Measurements from ENCODE around the gene CASP9.
A peak's percentile ranks its signal among the peaks of the same experiment; 100 is the strongest.
"Not testable (repeated sequence)": the region's sequence is repeated elsewhere in the genome, so short reads cannot be mapped to it uniquely, and the experiment has no call there.

CASP9 gene

DNA sequence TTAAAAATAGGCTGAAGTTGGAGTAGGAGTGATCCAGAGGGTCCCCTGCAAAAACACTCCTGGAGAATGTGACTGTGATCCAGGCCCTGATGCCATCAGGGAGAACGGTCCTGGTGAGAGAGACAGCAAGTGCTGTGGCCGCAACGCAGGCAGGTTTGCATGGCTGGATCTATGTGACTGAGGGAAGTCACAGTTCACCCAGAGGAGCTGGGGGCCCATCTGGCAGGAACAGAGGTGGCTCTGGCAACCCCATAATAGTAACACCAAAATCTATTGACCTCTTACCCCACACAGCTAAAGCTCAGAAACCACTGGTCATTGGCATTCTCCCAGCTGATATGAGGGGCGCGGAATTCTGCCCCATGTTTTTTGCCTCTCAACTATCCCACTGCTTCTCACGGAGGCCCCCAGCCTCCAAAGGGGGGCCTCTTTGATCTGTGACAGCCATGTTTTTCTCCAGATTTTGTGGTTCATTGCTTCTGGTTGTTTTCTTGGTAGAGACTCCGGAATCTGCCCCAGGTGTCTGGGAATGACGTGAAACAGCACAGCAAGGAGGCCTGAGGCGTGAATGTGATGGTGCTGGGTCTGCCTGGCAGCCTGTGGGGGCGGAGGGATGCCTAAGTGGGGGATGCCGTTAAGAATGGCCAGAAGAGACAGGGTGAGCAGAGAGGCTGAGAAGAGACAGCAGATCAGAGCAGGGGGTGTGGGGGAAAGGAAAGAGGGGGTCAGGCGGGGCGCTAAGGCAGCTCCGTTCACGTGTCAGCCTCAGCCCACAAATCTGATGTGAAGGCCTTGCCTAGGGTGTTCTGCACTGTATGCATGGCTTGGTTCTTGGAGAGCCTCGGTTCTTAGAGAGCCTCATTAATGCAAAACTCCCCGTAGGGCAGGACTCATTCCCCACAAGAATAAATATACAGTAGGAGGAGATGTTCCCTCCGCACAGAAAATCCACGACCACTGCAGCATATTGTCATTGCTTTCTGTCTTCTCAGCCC, 23.5 kb downstream of the CASP9 start:
- DNase-seq (ENCODE audit: low read depth): no peak

DNA sequence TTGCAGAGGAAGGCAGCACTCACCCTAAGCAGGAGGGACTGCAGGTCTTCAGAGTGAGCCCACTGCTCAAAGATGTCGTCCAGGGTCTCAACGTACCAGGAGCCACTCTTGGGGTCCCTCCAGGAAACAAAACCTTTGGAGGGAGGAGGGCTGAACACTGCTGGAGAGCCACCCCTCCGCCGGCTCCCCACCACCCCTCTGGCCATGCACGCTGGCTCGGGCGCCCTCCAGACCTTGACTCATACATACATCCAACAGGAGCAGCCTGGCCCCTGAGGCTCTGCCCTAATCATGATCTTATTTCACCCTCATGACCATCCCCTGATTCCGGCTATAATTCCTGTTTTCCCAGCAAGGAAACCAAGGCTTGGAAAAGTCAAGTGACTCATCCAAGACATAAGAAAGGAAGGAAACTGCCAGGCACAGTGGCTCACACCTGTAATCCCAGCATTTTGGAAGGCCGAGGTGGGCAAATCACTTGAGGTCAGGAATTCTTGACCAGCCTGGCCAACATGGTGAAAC, 30.1 kb downstream of the CASP9 start:
- DNase-seq (ENCODE audit: low read depth): no peak

DNA sequence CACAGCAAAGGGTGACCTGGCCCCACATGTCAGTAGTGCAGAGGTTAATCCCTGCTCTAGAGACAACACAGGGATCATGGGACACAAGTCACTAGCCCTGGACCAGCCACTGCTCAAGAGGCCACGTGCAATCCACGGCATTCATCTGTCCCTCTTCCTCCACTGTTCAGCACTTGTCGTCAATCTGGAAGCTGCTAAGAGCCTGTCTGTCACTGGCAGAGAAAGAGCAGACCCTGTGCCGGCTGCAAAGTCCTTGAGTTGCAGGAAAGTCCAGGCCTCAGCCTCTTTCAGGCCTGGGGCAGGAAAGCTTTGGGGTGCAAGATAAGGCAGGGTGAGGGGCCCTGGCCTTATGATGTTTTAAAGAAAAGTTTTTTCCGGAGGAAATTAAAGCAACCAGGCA, 31.4 kb downstream of the CASP9 start:
- DNase-seq (ENCODE audit: low read depth): no peak

DNA sequence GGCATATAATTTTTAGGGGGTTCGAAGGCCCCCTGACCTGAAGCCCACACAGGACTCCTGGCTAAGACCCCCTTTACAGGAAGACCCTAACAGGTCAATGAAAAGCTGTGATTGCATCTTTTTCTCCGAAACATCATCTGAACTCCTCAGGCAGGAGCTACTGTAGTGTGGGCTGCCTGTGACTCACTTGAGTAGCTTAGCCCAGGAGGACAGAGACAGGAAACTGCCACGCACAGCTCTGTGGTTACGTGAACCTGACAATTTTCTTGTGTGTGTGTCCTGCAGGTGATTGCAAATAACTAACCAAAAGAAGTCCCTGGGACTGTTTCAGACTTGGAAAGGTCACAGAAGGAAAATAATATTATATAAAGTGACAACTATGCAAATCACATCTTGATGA, 33.0 kb downstream of the CASP9 start:
- peak; percentile 54 for DNase-seq (ENCODE audit: low read depth)

DNA sequence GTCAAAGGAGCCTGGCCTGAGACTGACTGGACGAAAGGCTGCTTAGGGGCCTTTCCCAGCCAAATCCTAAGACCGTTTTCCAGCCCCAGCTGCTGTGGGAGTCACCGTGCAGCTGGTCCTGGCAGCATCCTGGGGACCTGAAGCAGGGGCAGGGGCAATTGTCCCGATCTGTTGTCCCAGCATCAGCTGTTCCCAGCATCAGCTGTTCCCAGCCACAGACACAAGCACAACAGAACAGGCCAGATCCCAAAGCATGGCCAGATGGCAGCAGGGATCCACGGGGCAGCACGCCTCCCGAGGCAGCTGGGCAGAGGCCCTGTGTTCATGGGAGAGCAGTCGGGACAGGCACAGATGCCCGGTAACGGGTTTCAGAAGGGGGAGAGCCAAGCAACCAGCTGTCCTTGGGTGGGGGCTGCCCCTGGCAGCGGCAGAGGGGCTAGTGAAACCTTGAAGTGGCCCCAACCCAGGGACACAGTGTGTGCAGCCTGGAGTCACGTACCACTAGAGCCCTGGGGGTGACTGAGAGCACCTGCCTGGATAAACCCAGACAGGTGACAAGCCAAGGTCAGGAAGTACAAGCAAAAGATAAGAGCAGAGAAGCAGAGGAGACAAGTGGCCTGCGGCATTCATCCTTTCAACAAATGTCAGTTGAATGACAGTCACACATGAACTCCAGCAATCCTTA, 34.8 kb downstream of the CASP9 start:
- DNase-seq (ENCODE audit: low read depth): no peak

DNA sequence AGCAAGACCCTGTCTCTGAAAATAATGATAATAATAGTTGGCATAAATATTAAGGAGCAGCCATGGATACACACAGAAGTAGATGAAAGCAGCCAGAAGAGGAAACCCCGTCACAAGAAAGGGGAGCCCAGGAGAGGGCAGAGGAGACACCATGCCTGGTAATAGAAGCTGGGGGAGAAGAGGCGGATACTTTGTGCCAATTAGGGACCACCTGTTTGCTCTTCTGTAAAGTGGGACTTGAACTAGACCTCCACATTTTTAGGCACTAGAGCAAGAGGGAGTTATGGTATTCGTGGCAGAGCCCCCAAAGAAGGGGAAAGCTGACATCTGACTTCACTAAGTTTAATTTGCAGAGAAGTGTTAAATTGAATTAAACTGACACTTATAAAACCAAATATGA, 35.6 kb downstream of the CASP9 start:
- no peak for DNase-seq (ENCODE audit: low read depth)

DNA sequence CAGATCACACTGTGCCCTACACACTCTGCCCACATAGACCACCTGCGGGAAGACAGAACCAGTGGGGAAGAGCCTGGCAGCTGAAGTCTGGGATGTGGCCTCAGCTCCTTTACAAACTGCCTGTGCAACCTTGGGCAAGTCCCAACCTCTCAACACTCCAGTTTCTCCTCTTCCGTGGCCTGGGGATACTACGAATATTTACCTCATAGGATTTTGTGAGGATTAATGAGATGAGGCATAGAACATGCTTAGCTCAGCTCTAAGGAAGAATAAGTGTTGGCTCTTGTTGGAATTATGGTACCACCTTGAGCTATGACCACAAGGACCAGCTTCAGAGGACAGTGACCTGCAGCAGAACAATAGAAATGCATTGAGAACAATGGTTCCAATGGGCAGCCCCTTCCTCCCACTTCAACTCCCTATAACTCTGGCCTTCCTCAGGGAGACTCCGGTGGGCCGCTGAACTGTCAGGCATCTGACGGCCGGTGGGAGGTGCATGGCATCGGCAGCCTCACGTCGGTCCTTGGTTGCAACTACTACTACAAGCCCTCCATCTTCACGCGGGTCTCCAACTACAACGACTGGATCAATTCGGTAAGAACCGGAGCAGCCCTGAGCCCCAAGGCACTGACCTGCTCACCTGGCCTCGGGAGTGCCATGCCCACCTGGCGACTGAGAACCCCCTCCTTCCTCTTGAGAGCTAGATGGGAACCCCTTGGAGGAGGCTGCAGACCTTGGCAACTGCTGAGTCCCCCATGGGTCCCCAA, 37.0 kb downstream of the CASP9 start:
- DNase-seq (ENCODE audit: low read depth): not testable (repeated sequence)

DNA sequence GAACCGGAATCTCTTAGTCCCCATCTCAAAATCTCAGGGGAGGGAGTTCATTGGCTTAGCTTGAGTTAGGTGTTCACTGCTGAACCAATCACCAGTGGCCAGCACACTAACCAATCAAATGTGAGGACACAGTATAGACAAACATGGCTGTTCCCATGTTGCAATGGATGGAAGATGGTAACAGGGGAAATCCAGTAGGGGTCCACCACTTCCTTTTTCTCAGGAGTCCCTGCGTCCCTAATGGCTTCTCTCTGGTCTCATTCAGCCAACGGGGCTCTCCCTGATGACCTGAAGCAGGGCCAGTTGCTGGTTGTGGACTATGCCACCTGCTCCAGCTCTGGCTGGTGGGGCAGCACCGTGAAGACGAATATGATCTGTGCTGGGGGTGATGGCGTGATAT, 38.4 kb downstream of the CASP9 start:
- DNase-seq (ENCODE audit: low read depth): no peak

DNA sequence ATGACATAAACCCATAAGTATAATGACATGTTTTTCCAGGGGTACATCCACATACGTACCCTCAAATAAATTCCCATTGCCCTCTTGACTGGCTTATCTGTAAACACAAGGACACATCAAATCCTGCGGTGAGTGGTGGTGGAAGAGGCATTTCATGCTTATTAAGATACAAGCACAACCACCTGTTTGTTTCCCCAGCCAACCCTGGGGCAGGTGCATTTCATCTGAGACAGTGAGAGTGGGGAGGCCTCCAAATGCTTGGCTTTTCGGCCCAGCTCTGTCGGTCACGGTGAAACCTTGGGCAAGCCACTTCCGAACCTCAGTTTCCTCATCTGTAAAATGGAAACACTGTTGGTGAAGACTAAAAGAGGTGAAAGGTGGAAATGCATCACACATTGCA, 39.6 kb downstream of the CASP9 start:
- DNase-seq (ENCODE audit: low read depth): not testable (repeated sequence)

DNA sequence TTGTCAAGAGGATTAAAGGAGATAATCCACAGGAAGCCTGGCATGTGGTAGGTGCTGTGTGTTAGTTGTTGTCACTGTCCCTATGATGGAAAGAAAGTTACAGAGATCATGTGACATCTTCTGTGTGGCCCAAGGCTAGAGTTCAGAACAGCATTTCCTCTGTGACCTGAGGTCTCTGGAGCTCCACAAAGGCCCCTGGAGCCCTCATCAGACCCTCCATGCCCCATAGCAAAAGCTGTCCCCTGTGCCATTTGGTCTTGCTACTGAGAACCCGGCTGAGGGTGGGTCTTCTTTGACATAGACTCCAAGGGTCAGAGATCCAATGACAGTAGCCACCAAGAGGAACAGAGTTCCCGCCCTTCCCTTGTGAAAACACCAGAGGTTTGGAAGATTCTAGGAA, 40.0 kb downstream of the CASP9 start:
- no peak for DNase-seq (ENCODE audit: low read depth)

DNA sequence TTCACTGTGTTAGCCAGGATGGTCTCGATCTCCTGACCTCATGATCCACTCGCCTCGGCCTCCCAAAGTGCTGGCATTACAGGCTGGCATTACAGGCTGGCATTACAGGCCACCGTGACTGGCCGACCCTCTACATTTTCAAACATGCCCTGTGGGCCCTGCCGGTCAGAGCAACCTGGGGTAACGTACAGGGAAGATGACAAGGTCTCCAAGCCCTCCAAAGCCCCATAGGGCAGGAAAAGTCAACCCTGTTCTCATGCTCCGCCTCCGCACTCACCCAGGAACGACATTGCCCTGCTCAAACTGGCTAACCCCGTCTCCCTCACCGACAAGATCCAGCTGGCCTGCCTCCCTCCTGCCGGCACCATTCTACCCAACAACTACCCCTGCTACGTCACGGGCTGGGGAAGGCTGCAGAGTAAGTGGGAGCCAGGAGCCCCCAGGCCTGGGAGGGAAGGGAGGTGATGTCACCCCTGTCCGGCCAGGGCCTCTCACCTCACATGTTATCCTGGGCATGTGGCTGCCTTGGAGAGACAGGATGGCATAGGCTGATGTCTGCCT, 41.0 kb downstream of the CASP9 start:
- DNase-seq (ENCODE audit: low read depth): not testable (repeated sequence)

DNA sequence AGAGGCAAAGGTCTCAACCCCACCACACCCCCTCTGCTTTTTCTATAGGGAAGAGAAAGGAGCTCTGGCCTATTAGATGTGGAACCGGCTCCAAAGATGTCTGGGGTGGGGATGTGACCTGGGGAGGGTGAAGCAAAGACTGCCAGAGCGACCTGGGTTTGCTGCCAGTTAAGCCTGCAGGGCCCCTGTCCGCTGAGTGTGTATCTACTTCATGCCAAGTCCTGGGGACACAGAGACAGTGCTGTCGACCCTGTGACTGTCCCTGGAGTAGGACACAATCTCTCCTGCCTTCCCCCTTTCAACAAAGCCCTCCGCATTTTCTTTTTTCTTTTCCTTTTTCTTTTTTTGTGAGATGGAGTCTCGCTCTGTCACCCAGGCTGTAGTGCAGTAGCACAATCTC, 41.6 kb downstream of the CASP9 start:
- DNase-seq (ENCODE audit: low read depth): not testable (repeated sequence)

DNA sequence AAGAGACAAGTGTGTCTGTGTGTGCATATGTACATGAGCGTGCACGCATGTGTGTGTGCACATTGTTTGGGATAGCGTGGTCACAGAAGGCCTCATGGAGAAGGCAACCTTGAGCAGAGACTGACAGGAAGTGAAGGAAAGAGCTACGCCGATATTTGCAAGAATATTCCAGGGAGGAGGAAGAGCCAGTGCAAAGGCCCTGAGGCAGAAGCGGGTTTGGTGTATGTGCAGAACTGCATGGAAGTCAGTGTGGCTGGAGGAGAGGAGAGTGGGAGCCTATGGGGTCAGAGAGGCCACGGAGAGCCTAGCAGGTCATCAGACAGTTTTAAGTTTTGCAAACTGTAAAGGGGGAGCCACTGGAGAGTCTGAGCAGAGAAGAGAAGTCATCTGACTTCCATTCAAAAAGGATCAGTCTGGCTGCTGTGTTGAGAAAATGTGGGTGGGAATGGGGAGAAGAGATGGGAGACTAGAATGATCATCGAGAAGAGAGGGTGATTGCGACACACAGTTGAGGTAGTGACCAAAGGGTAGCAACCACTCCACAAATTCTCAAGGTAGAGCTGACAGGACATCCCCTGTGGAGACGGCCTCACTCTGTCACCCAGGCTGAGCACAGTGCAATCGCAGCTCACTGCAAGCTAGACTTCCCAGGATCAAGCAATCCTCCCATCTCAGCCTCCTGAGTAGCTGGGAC, 44.2 kb downstream of the CASP9 start:
- no peak for DNase-seq (ENCODE audit: low read depth)

DNA sequence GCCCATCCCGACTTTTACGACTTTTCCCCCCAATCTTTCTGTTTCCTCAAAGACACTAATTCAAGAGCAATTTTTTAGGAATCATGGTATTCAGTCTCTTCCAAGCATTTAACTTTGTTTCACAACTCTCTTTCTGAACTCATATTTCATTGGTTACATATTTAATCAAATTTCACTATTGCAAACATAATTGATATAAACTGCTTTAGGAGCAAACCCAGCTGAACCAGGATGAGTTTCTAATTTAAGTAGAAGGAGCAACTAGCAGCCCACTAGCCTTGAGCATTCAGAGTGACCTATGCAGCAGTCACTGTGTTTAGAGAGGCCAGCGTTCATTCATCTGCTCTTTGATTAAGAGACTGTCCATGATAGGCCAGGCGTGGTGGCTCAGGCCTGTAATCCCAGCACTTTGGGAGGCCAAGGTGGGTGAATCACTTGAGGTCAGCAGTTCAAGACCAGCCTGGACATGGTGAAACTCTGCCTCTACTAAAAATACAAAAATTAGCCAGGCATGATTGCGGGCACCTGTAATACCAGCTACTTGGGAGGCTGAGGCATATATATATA, 46.3 kb downstream of the CASP9 start:
- DNase-seq (ENCODE audit: low read depth): no peak

DNA sequence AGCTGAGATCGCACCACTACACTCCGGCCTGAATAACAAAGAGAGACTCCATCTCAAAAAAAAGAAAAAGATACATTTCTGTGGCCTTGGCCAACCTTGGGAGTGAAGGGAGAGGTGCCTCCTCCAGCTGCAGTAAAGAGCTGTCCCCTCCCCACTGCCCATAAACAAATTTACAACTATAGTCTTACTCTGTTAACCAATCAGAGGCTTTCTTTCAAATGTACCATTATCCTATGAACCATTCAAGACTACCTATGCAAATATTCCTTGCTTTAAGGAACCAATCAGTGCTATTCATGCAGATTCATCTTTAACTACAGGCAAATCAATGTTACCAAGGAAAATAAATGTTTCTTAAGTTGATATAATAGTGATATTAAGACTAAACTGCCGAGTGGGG, 47.1 kb downstream of the CASP9 start:
- no peak for DNase-seq (ENCODE audit: low read depth)

DNA sequence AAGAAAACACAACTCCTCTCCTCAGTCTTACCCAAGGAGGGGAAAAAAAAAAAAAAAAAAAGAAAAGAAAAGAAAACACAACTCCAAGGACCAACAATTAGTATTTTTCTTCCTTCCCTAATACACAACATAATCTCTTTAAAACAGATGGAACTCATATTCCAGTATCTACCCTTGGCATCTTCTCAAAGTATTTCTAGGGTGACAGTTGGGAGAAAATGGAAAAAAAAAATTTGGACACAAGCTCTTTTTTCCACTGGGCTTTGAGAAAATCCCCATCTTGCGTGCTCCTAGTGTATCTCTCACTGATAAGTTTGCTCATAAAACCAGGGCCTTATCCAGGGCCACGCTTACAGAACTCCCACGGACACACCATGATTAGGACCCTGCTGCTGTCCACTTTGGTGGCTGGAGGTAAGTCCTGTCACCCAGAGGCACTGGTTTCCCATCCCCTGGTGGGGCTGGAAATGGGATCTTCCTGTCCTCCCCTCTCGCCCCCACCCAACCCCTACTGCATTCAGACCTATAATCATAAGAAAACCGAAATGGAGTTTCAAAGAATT, 48.2 kb downstream of the CASP9 start, which contains the start of gene CELA2B:
Gene CELA2B (plus strand): TSS at position 353 of the 563 bp plus-strand sequence. CDS start 22 bp downstream, at position 375.
- DNase-seq (ENCODE audit: low read depth): no peak

DNA sequence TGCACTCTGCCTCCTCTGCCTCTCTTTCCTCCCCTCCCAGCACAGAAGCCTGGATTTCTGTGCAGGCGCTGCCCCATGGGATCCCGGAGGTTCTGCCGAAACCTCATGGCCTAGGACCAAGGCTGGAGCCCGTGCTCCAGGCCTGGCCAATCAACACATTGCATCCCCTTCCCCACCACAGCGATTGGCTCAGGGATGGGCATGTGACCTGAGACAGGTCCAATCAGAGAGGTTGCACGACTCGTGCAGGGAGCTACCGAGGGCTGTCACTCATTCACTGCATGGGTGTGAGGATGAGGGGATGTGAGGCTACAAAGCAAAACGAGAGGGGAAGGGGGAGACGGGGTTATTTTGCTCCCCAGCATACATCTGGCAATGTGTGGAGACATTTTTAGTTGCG, 51.4 kb downstream of the CASP9 start:
- no peak for DNase-seq (ENCODE audit: low read depth)

DNA sequence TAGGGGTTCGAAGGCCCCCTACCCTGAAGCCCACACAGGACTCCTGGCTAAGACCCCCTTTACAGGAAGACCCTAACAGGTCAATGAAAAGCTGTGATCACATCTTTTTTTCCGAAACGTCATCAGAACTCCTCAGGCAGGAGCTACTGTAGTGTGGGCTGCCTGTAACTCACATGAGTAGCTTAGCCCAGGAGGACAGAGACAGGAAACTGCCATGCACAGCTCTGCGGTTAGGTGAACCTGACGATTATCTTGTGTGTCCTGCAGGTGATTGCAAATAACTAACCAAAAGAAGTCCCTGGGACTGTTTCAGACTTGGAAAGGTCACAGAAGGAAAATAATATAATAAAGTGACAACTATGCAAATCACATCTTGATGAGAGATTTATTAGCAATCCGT, 52.3 kb downstream of the CASP9 start:
- DNase-seq (ENCODE audit: low read depth): not testable (repeated sequence)

DNA sequence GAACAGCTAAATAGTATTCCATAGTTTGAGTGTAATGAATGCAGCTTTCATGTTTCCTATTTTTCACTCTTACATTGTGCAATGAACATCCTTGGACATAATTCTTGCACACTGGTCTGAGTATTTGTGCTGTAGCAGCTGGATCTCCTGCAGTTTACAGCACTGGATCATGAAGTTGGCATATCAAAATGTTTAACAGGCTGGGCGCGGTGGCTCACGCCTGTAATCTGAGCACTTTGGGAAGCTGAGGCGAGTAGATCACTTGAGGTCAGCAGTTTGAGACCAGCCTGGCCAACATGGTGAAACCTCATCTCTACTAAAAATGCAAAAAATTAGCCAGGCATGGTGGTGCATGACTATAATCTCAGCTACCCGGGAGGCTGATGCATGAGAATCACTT, 52.9 kb downstream of the CASP9 start:
- not testable (repeated sequence) for DNase-seq (ENCODE audit: low read depth)

DNA sequence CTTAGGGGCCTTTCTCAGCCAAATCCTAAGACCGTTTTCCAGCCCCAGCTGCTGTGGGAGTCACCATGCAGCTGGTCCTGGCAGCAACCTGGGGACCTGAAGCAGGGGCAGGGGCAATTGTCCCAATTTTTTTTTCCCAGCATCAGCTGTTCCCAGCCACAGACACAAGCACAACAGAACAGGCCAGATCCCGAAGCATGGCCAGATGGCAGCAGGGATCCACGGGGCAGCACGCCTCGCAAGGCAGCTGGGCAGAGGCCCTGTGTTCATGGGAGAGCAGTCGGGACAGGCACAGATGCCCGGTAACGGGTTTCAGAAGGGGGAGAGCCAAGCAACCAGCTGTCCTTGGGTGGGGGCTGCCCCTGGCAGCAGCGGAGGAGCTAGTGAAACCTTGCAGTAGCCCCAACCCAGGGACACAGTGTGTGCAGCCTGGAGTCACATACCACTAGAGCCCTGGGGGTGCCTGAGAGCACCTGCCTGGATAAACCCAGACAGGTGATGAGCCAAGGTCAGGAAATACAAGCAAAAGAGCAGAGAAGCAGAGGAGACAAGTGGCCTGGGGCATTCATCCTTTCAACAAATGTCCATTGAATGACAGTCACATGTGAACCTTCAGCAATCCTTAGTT, 54.1 kb downstream of the CASP9 start:
- DNase-seq (ENCODE audit: low read depth): not testable (repeated sequence)

All from ELR (cell line).